ENCODE measurements around the gene CTDP1. TPM values are rescaled to one million over a fixed set of nuclear protein-coding genes. Genes with fewer than 3 reads are reported as not detected.

Gene CTDP1
- total RNA-seq, 2 experiments from 2014 or later: 11.9 to 15.4 TPM

- no peaks in the 10 kb centered on the region for H3K36me3 ChIP-seq (ENCODE audit: insufficient read depth, low read length)
- no TSS peak for BruUV-seq (replicated peaks)
- intact Hi-C loops (cut with micrococcal nuclease; ENCODE audit: unreplicated experiment): no loop called here
- peaks cover 21% of the 10 kb centered on the region; the same call in 1 of the 2 replicates for H3K79me2 ChIP-seq (ENCODE audit: insufficient read depth, low read depth, low read length)
- no peak overlapping the region for H3K4me3 ChIP-seq (ENCODE audit: low read depth, low read length, poor library complexity, severe bottlenecking)
- TF ChIP-seq EZH2phosphoT487 (IDR thresholded peaks at IDR 0.05; ENCODE audit: borderline replicate concordance, low read depth, low read length): no peak
- TF ChIP-seq CTCF (conservative IDR thresholded peaks at IDR 0.05; ENCODE audit: low read length): no peak
- no peak overlapping the region for H3K27ac ChIP-seq (ENCODE audit: low read depth, low read length, poor library complexity, severe bottlenecking)
- POLR2A ChIA-PET: no interaction called here
- H3K9me2 ChIP-seq (ENCODE audit: insufficient read depth, low read length): no peaks in the 10 kb centered on the region
- H3K9me3 ChIP-seq (ENCODE audit: low read length): no peaks in the 10 kb centered on the region
- no peak overlapping the region for H3K4me2 ChIP-seq (ENCODE audit: low read length)
- no peak for DNase-seq (ENCODE audit: low spot score)
- H3K4me1 ChIP-seq (ENCODE audit: insufficient read depth, low read length, poor library complexity, severe bottlenecking): no peaks in the 10 kb centered on the region
- no peak overlapping the region for H2AFZ ChIP-seq (ENCODE audit: low read length)
- CTCF ChIA-PET (ENCODE audit: unreplicated experiment): no interaction called here
- H4K20me1 ChIP-seq (ENCODE audit: insufficient read depth, low read length): no peaks in the 10 kb centered on the region
These were observed 8.2 kb downstream of the CTDP1 start for GRCh38 chr18:79687806-79688205.

- Histone ChIP-seq H3K9me3 (ENCODE audit: low read length) (no peaks in the 10 kb centered on the region), H2AFZ (ENCODE audit: low read length) (no peak overlapping the region), H3K9me2 (ENCODE audit: insufficient read depth, low read length) (no peaks in the 10 kb centered on the region), H3K79me2 (ENCODE audit: insufficient read depth, low read depth, low read length) (peaks cover 12% of the 10 kb centered on the region; the same call in 1 of the 2 replicates), H3K4me2 (ENCODE audit: low read length) (no peak overlapping the region), H3K36me3 (ENCODE audit: insufficient read depth, low read length) (no peaks in the 10 kb centered on the region), H3K27ac (ENCODE audit: low read depth, low read length, poor library complexity, severe bottlenecking) (no peak overlapping the region), H3K4me1 (ENCODE audit: insufficient read depth, low read length, poor library complexity, severe bottlenecking) (no peaks in the 10 kb centered on the region), H3K4me3 (ENCODE audit: low read depth, low read length, poor library complexity, severe bottlenecking) (no peak overlapping the region), H4K20me1 (ENCODE audit: insufficient read depth, low read length) (no peaks in the 10 kb centered on the region)
- POLR2A ChIA-PET: no interaction called here
- intact Hi-C loops (cut with micrococcal nuclease; ENCODE audit: unreplicated experiment): no loop called here
- DNase-seq (ENCODE audit: low spot score): no peak
- BruUV-seq (replicated peaks): no TSS peak
- CTCF ChIA-PET (ENCODE audit: unreplicated experiment): no interaction called here
- TF ChIP-seq EZH2phosphoT487 (IDR thresholded peaks at IDR 0.05; ENCODE audit: borderline replicate concordance, low read depth, low read length): no peak
- no peak for TF ChIP-seq CTCF (conservative IDR thresholded peaks at IDR 0.05; ENCODE audit: low read length)
These were observed 10.5 kb downstream of the CTDP1 start for GRCh38 chr18:79690071-79690470.

GRCh38 chr18:79690586-79691482, 11.2 kb downstream of the CTDP1 start:
- Histone ChIP-seq H2AFZ (ENCODE audit: low read length) (no peak overlapping the region), H3K36me3 (ENCODE audit: insufficient read depth, low read length) (no peaks in the 10 kb centered on the region), H3K79me2 (ENCODE audit: insufficient read depth, low read depth, low read length) (peaks cover 4% of the 10 kb centered on the region; the same call in 1 of the 2 replicates), H3K9me2 (ENCODE audit: insufficient read depth, low read length) (no peaks in the 10 kb centered on the region), H3K27ac (ENCODE audit: low read depth, low read length, poor library complexity, severe bottlenecking) (no peak overlapping the region), H3K4me1 (ENCODE audit: insufficient read depth, low read length, poor library complexity, severe bottlenecking) (no peaks in the 10 kb centered on the region), H3K4me3 (ENCODE audit: low read depth, low read length, poor library complexity, severe bottlenecking) (no peak overlapping the region), H4K20me1 (ENCODE audit: insufficient read depth, low read length) (no peaks in the 10 kb centered on the region), H3K9me3 (ENCODE audit: low read length) (no peaks in the 10 kb centered on the region), H3K4me2 (ENCODE audit: low read length) (no peak overlapping the region)
- DNase-seq (ENCODE audit: low spot score): no peak
- intact Hi-C loops (cut with micrococcal nuclease; ENCODE audit: unreplicated experiment): no loop called here
- no TSS peak for BruUV-seq (replicated peaks)
- TF ChIP-seq EZH2phosphoT487 (IDR thresholded peaks at IDR 0.05; ENCODE audit: borderline replicate concordance, low read depth, low read length) (no peak), CTCF (conservative IDR thresholded peaks at IDR 0.05; ENCODE audit: low read length) (no peak)
- ChIA-PET POLR2A (no interaction called here), CTCF (ENCODE audit: unreplicated experiment) (no interaction called here)
